GM18858 (cell line): Measurements from ENCODE around the gene CAMK1D.
"Not testable (repeated sequence)": the region's sequence is repeated elsewhere in the genome, so short reads cannot be mapped to it uniquely, and the experiment has no call there.

Source experiments
- ATAC-seq: cut with Tn5 transposase; IDR thresholded peaks from one replicate; pipeline ENCODE4 v1.9.1; 2021; ENCODE audit not compliant: unreplicated experiment

Gene CAMK1D

GRCh38 chr10:12489806-12490205 lies 140.5 kb downstream of the CAMK1D start:
- ATAC-seq: no peak

GRCh38 chr10:12490963-12491362 lies 141.6 kb downstream of the CAMK1D start:
- no peak for ATAC-seq

GRCh38 chr10:12491491-12491890 lies 142.1 kb downstream of the CAMK1D start:
- ATAC-seq: no peak

GRCh38 chr10:12492016-12492415 lies 142.7 kb downstream of the CAMK1D start:
- ATAC-seq: no peak

GRCh38 chr10:12497046-12497445 lies 147.7 kb downstream of the CAMK1D start:
- not testable (repeated sequence) for ATAC-seq

- no peak for ATAC-seq
Measured at GRCh38 chr10:12499076-12499986, 150.0 kb downstream of the CAMK1D start.

- no peak for ATAC-seq
Measured at GRCh38 chr10:12500381-12501303, 151.3 kb downstream of the CAMK1D start.

- ATAC-seq: no peak
Measured at GRCh38 chr10:12501324-12501723, 152.0 kb downstream of the CAMK1D start.

GRCh38 chr10:12501841-12502525 lies 152.6 kb downstream of the CAMK1D start:
- ATAC-seq: no peak

- no peak for ATAC-seq
Measured at GRCh38 chr10:12502526-12503274, 153.4 kb downstream of the CAMK1D start.

GRCh38 chr10:12503311-12503710 lies 154.0 kb downstream of the CAMK1D start:
- no peak for ATAC-seq

- no peak for ATAC-seq
Measured at GRCh38 chr10:12504176-12504575, 154.8 kb downstream of the CAMK1D start.

GRCh38 chr10:12504628-12505027 lies 155.3 kb downstream of the CAMK1D start:
- ATAC-seq: no peak

- ATAC-seq: no peak
Measured at GRCh38 chr10:12505683-12506082, 156.3 kb downstream of the CAMK1D start.

GRCh38 chr10:12507165-12507850 lies 158.0 kb downstream of the CAMK1D start:
- ATAC-seq: no peak

GRCh38 chr10:12508165-12508564 lies 158.8 kb downstream of the CAMK1D start:
- ATAC-seq: no peak

GRCh38 chr10:12509016-12509793 lies 159.9 kb downstream of the CAMK1D start:
- no peak for ATAC-seq

GRCh38 chr10:12509794-12510100 lies 160.4 kb downstream of the CAMK1D start:
- ATAC-seq: no peak

- no peak for ATAC-seq
Measured at GRCh38 chr10:12510501-12510941, 161.2 kb downstream of the CAMK1D start.
